ENCODE results near the gene OSGEP. TPM values are rescaled to one million over a fixed set of nuclear protein-coding genes. Genes with fewer than 3 reads are reported as not detected.

The OSGEP gene
- total and polyA plus RNA-seq, 2 of the 13 experiments (the other 11 are each of a cell fraction or from before 2014, with no cell fraction given): 39.7 to 41.1 TPM

- TF ChIP-seq ZBTB33 (CRISPR knock-in tag; IDR thresholded peaks at IDR 0.05) (0 out of 2 replicates have a peak, but pooled peaks have one; percentile 35), TBX2 (CRISPR knock-in tag; IDR thresholded peaks at IDR 0.05; ENCODE audit: borderline replicate concordance) (peak; percentile 21; the same call in 1 of the 2 replicates), U2AF2 (IDR thresholded peaks at IDR 0.05; ENCODE audit: low read depth, low read length) (no peak), NFE2L1 (CRISPR knock-in tag; IDR thresholded peaks at IDR 0.05; ENCODE audit: borderline replicate concordance) (no peak; the same call in 1 of the 2 replicates), TFAP4 (IDR thresholded peaks at IDR 0.05; ENCODE audit: borderline replicate concordance, low read depth) (no peak; the same call in 1 of the 2 replicates), ZBTB42 (CRISPR knock-in tag; IDR thresholded peaks at IDR 0.05) (no peak), ZNF704 (CRISPR knock-in tag; IDR thresholded peaks at IDR 0.05; ENCODE audit: borderline replicate concordance) (no peak), POGK (CRISPR knock-in tag; conservative IDR thresholded peaks at IDR 0.05) (peak; percentile 95), ZNF496 (CRISPR knock-in tag; IDR thresholded peaks at IDR 0.05; ENCODE audit: insufficient replicate concordance) (no peak), ZNF800 (CRISPR knock-in tag; IDR thresholded peaks at IDR 0.05) (peak; percentile 77; the same call in 1 of the 2 replicates), DNMT1 (CRISPR knock-in tag; IDR thresholded peaks at IDR 0.05) (peak; percentile 84; the same call in 1 of the 2 replicates), THAP7 (CRISPR knock-in tag; IDR thresholded peaks at IDR 0.05) (peak; percentile 93), ONECUT2 (CRISPR knock-in tag; IDR thresholded peaks at IDR 0.05) (no peak), TCF7 (IDR thresholded peaks at IDR 0.05; ENCODE audit: low read depth) (no peak), MBD4 (IDR thresholded peaks at IDR 0.05; ENCODE audit: borderline replicate concordance, low read length) (no peak), ZBTB10 (CRISPR knock-in tag; IDR thresholded peaks at IDR 0.05; ENCODE audit: borderline replicate concordance) (no peak)
Measured at GRCh38 chr14:20469242-20469889, 14.8 kb upstream of the OSGEP start, which contains the start of gene PNP (continued).
